HG03571 (cell line): ENCODE results near the gene EEFSEC.

Source experiments
- ATAC-seq: cut with Tn5 transposase; IDR thresholded peaks from one replicate; pipeline ENCODE4 v1.9.1; 2021; ENCODE audit not compliant: unreplicated experiment

EEFSEC gene

DNA sequence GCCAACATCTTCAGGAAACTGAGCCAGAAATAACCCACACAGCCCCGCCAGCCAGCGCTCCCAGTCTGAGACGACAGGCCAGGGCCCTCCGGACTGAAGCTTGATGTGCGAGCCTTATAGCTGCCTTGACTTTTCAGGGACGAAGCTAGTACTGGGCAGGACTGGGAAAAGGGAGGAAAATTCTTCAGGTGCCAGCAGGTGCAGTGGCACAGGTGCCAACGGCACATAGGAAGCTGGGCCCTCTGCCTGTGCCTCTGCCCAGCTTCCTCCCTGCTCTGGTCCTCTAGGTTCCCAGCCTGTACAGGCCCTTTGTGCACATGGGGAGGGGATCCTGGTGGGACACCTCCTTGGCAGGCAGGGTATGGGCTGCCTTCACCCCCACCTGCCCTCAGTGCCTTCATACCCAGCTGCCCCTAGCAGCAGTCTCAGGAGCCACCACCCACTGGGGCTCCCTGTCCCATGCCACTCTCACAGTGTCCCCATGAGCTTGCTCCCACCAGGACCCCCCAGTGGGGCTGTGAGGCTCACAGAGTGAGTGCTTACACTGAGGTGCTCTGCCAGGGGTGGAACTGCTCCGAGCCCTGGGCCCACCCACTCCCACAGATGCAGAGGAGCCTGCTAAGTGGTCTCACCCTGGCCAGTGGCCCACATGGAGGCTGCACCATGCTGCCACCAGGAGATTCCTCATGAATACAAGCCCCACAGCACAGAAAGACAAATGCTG, 252.4 kb downstream of the EEFSEC start:
- no peak for ATAC-seq

DNA sequence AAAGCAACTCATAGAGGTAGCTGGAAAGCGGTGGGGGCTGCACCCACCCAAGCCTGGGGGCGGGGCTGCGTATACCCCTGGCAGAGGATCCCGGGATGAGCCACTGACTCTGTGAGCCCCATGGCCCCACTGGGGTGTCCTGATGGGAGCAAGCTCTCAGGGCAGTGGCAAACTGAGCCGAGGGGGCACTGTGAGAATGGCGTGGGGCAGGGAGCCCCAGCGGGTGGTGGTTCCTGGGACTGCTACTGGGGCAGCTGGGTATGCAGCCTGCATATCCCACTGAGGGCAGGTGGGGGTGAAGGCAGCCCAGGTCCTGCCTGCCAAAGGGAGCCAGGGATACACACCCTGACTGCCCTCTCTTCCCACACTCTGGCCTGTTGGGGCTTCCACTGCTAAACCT, 254.0 kb downstream of the EEFSEC start:
- ATAC-seq, result no peak

DNA sequence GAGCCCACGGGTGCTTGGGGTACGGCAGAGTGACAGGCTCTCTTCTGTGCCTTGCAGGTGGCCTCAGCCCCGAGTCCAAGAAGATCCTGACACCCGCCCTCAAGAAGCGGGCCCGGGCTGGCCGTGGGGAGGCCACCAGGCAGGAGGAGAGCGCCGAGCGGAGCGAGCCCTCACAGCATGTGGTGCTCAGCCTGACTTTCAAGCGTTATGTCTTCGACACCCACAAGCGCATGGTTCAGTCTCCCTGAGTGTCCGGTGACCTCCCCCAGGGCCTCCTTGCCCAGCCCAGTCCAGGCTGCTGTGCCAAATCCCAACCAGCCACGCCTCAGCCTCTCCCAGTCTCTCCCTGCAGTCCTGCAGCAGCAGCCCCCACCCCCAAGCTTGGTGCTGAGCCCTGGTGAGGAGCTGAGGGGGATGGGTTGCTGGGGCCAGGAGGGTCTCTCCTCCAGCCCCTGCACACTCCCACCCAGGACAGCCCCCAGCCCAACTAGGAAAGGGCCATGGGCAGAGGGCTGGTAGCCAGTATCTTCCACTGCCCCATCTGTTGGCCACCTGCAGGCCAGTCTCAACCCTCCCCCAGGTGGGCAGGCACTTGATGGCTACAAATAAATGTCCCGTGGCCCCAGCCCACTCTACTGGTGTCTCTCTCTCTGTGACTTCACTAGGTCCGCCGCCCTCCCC, 254.9 kb downstream of the EEFSEC start:
- no peak for ATAC-seq

- ATAC-seq, result no peak
These were observed 255.7 kb downstream of the EEFSEC start for GRCh38 chr3:128408693-128409623.

DNA sequence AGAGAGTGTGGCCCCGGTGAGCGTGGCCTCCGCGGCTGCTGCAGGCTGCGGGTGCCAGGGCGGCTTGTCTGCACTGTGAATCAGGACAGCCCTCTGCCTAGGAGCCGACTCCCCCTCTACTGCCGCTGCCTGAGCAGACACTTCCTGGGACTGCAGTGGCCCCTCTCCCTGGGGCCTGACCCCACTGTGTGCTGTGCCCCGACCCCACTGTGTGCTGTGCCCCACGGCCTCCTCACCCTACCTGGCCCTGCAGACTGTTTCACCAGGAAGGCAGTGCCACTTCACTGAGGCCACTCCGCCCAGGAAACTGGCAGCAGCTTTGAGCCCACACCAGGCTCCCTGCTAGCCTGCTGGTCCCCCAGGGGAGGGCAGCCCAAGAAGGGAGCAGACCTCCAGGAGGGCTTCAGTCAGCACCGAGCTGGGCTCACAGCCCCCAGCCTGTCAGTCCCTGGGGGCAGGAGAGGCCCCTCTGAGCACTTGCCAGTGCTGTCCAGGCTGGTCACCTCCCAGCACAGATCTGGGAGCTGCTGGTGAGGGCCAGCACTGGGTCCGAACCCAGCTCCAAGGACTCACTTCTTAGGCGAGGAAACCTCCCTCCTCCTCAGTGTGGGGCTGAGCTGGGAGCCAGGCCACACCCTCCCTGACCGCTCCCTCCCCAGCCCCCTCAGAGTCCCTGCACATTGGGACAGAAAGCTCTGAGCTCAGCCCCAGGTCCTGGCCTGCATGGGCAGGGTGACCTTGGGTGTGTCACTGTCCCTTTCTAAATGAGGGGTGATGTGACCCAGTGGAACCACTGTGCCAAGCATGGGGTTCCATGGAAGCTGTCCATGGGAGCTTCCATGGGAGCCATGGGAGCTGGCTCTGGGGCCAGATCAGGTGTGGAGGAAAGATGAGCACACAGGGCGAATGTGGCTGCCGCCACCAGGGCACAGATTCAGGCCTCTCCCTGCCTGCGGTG, 256.6 kb downstream of the EEFSEC start:
- no peak for ATAC-seq

- ATAC-seq, result no peak
These were observed 257.6 kb downstream of the EEFSEC start for GRCh38 chr3:128410669-128411573.

DNA sequence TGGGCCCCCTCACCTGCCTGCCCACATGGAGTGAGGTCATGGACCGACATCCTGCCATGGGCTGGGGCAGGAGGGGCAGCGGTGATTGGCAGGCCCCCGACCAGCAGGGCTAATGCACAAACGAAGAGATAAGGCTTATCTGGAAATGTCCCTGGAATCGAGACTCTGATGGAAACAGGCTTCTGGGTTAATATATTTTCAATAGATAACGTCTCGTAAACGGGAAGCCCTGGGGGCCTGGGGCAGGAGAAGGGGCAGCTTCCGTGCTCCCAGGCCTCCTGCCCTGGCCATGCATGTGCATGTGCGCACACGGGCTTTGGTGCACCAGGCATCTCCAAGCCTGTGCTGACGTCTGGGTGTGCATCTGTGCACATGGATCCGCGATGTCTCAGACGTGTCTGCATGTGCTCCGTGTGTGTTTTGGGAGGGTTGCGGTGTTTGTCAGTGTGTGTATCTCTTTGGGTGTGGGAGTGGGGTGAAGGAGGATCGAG, 258.3 kb downstream of the EEFSEC start:
- ATAC-seq, result no peak

- no peak for ATAC-seq
These were observed 259.1 kb downstream of the EEFSEC start for GRCh38 chr3:128412180-128413002.

- ATAC-seq, result no peak
These were observed 259.7 kb downstream of the EEFSEC start for GRCh38 chr3:128413003-128413370.

- ATAC-seq, result no peak
These were observed 260.3 kb downstream of the EEFSEC start for GRCh38 chr3:128413413-128414205.

GRCh38 chr3:128415200-128415772, 262.0 kb downstream of the EEFSEC start:
- no peak for ATAC-seq

DNA sequence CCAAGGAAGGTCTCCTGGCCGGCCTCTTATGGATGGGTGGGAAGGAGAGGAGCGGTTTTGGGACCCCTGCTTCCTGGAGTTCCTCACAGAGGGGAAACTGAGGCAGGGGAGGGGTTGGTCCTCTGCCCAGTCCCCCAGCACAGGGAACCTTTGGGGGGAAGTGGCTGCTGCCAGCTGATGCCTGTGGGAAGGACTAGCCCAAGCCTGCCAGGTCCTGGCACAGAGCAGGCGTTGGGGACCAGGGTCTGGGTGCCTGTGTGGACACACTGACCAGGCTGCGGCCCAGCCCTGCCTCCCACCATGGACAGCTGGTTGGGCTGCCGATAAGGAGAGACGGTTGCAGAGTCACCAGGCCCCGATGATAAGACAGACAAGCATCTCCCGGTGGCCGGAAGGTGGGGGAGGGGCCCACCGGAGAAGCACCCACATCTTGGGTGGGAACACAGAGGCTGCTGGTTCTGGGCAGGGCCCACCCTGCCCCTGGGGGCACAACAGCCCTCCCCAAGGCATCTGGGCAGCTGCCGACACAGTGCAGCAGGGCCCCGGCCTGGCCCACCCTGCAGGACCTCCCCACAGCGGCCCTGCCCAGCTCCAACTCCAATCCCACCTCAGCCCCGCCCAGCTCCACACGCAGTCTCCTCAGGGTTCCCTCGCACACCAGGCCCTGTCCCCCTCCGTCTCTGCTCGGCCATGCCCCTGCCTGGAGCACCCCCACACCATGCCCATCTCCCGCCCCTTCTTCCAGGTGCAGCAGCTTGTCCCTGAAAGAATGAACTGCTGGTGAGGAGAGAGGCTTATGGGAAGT, 262.7 kb downstream of the EEFSEC start:
- no peak for ATAC-seq

DNA sequence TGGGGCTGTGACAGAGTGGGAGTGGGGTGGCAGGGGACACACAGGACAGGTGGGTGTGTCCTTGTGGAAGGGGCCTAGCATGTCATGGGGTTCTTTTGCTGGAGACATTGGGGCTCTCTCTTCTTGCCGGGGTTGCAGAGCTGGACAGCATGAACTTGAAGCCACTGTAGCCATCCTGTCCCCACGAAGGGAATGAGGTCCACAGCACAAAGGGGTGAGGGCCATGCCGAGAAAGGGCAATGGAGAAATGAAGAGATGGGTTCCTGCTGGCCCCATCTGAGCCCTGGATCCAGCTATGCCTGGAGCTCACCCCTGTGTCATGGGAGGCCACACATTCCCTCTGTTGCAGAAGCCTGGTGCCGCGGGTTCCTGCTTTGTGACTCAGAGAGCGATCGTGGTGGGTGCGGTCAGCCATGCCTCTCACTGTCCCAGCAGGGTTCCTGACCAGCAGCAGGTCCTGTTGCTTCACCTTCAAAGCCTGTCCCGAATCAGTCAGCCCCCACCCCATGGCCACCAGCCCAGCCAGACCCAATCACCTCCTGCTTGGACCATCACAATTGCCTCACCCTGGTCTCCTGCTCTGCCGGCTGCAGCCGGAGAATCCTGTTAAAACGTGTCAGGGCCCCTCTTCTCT, 263.4 kb downstream of the EEFSEC start:
- no peak for ATAC-seq

- ATAC-seq, result no peak
These were observed 265.6 kb downstream of the EEFSEC start for GRCh38 chr3:128418900-128419299.

DNA sequence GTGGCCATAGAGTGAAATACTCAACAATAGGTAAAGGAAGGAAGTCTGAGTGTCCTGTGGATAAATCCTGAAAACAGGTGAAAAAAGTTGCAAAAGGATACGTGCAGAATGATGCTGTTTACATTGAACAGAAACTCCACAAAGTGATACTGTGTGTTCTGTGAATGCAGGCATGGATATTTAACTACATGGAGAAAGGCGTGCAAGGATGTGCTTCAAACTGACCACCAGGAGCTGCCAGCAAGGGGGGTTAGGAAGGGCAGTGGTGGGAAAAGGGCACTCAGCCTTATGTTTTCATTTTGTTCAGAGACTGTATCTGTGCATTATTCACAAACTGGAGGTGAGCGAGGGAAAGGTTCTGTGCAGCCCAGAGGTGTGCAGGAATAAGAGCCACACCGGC, 266.0 kb downstream of the EEFSEC start:
- ATAC-seq, result no peak

GRCh38 chr3:128420289-128420688, 267.0 kb downstream of the EEFSEC start:
- ATAC-seq, result no peak
